Parathyroid adenoma (tissue), 2 donors: ENCODE data around the gene NFASC.

Source experiments
- H2AFZ ChIP-seq: fragments of 300-600 bp; sonication (generic); one replicate; pipeline ENCODE4 v1.7.0; 2017; ENCODE audit warnings: antibody characterized with exemption, mild to moderate bottlenecking
- H3K27ac ChIP-seq: fragments of 300-600 bp; sonication (generic); one replicate; pipeline ENCODE4 v1.7.0; 2017
- H3K27me3 ChIP-seq: fragments of 300-600 bp; sonication (generic); one replicate; pipeline ENCODE4 v1.7.0; 2017; ENCODE audit warnings: low read length; ENCODE audit not compliant: control insufficient read depth, insufficient read depth
- H3K36me3 ChIP-seq: fragments of 300-600 bp; sonication (generic); one replicate; pipeline ENCODE4 v1.7.0; 2017; ENCODE audit warnings: low read length; ENCODE audit not compliant: control insufficient read depth, insufficient read depth
- H3K4me1 ChIP-seq: fragments of 300-600 bp; sonication (generic); one replicate; pipeline ENCODE4 v1.7.0; 2017; ENCODE audit warnings: control low read depth
- H3K4me2 ChIP-seq: fragments of 300-600 bp; sonication (generic); one replicate; pipeline ENCODE4 v1.7.0; 2017; ENCODE audit warnings: low read length
- H3K4me3 ChIP-seq: fragments of 300-600 bp; sonication (generic); one replicate; pipeline ENCODE4 v1.7.0; 2017; ENCODE audit warnings: low read depth, low read length
- H3K79me2 ChIP-seq: fragments of 300-600 bp; sonication (generic); one replicate; pipeline ENCODE4 v1.7.0; 2017; ENCODE audit warnings: control low read depth
- H3K9ac ChIP-seq: fragments of 300-600 bp; sonication (generic); one replicate; pipeline ENCODE4 v1.7.0; 2017; ENCODE audit warnings: mild to moderate bottlenecking
- H3K9me3 ChIP-seq: fragments of 300-600 bp; sonication (generic); one replicate; pipeline ENCODE4 v1.7.0; 2017; ENCODE audit warnings: low read length; ENCODE audit not compliant: control insufficient read depth
- CTCF ChIP-seq: fragments of 300-600 bp; sonication (generic); IDR thresholded peaks from one replicate; pipeline ENCODE4 v1.7.0; 2017; ENCODE audit warnings: antibody characterized with exemption, mild to moderate bottlenecking
- donor health status: primary hyperparathyroidism.

The NFASC gene

GRCh38 chr1:204873714-204874113, 3.1 kb downstream of the NFASC start:
- Histone ChIP-seq H3K9ac (no peak overlapping the region), H2AFZ (no peak overlapping the region), H3K27ac (no peak overlapping the region), H3K27me3 (no peaks in the 10 kb centered on the region), H3K9me3 (no peaks in the 10 kb centered on the region), H3K79me2 (no peaks in the 10 kb centered on the region), H3K36me3 (no peaks in the 10 kb centered on the region), H3K4me2 (no peak overlapping the region), H3K4me1 (no peaks in the 10 kb centered on the region), H3K4me3 (no peak overlapping the region)
- no peak for TF ChIP-seq CTCF

GRCh38 chr1:204874274-204874673, 3.6 kb downstream of the NFASC start:
- H3K9ac ChIP-seq, result no peak overlapping the region
- no peak overlapping the region for H3K27ac ChIP-seq
- no peak for TF ChIP-seq CTCF
- H3K79me2 ChIP-seq, result no peaks in the 10 kb centered on the region
- H3K27me3 ChIP-seq, result no peaks in the 10 kb centered on the region
- H3K9me3 ChIP-seq, result no peaks in the 10 kb centered on the region
- H3K4me3 ChIP-seq, result no peak overlapping the region
- H3K4me1 ChIP-seq, result no peaks in the 10 kb centered on the region
- no peaks in the 10 kb centered on the region for H3K36me3 ChIP-seq
- no peak overlapping the region for H2AFZ ChIP-seq
- no peak overlapping the region for H3K4me2 ChIP-seq

- no peaks in the 10 kb centered on the region for H3K36me3 ChIP-seq
Observed at GRCh38 chr1:204875255-204875654, 4.6 kb downstream of the NFASC start.

GRCh38 chr1:204878621-204879234, 8.1 kb downstream of the NFASC start:
- H3K36me3 ChIP-seq, result no peaks in the 10 kb centered on the region
- H2AFZ ChIP-seq, result no peak overlapping the region
- H3K79me2 ChIP-seq, result no peaks in the 10 kb centered on the region
- no peak overlapping the region for H3K4me3 ChIP-seq
- no peaks in the 10 kb centered on the region for H3K27me3 ChIP-seq
- H3K9me3 ChIP-seq, result no peaks in the 10 kb centered on the region
- no peak overlapping the region for H3K9ac ChIP-seq
- H3K27ac ChIP-seq, result no peak overlapping the region
- no peak overlapping the region for H3K4me2 ChIP-seq
- H3K4me1 ChIP-seq, result no peaks in the 10 kb centered on the region
- TF ChIP-seq CTCF, result no peak

More at GRCh38 chr1:204875255-204875654, 4.6 kb downstream of the NFASC start:
- Histone ChIP-seq H3K79me2 (no peaks in the 10 kb centered on the region), H3K4me2 (no peak overlapping the region), H2AFZ (no peak overlapping the region), H3K27ac (no peak overlapping the region), H3K9ac (no peak overlapping the region), H3K4me3 (no peak overlapping the region), H3K27me3 (no peaks in the 10 kb centered on the region), H3K4me1 (no peaks in the 10 kb centered on the region), H3K9me3 (no peaks in the 10 kb centered on the region)
- no peak for TF ChIP-seq CTCF

- Histone ChIP-seq H3K4me2 (no peak overlapping the region), H3K9me3 (no peaks in the 10 kb centered on the region), H3K4me3 (no peak overlapping the region), H2AFZ (no peak overlapping the region), H3K36me3 (no peaks in the 10 kb centered on the region), H3K4me1 (no peaks in the 10 kb centered on the region), H3K27me3 (no peaks in the 10 kb centered on the region), H3K27ac (no peak overlapping the region), H3K9ac (no peak overlapping the region), H3K79me2 (no peaks in the 10 kb centered on the region)
- TF ChIP-seq CTCF, result no peak
Observed at GRCh38 chr1:204879351-204879750, 8.7 kb downstream of the NFASC start.
